ENCODE measurements around the gene ZNF483. TPM values are rescaled to one million over a fixed set of nuclear protein-coding genes. Genes with fewer than 3 reads are reported as not detected.
"Not testable (repeated sequence)": the region's sequence is repeated elsewhere in the genome, so short reads cannot be mapped to it uniquely, and the experiment has no call there.

ZNF483 gene
- total and polyA plus RNA-seq, 2 donors (not counting 1 experiment from before 2014, with no cell fraction given): 0.70 to 4.3 TPM

DNA sequence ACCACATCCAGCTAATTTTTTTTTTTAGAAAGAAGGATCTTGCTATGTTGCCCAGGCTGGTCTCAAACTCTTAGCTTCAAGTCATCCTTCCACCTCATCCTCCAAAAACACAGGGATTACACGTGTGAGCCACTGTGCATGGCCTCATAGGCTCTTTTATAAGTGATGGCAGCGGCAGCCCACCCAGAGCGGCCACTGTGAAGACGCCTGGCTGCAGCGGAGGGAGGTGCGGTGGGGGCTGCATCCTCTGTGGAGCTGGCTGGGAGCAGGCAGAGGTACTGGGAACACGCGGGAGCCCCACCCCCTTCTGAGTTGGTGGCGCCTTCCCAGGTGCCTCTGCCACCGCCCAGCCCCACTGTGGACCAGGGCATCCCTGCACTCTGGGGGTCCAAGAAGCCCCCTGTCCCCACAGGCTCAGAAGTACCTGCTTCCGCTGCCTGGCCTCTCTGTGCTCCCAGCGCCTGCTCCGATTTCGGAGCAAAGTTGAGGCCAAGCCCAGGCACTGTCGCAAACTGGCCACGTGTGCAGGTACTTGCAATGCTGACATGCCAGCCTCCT, 23.9 kb upstream of the ZNF483 start:
- Histone ChIP-seq H4K20me1 (ENCODE audit: control insufficient read depth, extremely low read depth, insufficient read depth, low read length) (no peaks in the 10 kb centered on the region), H3K4me3 (replicated peaks in 1 of 4; ENCODE audit: control extremely low read depth in 1 of 4, insufficient read depth in 1 of 4, low read depth in 3 of 4, low read length in 4 of 4) (no peak overlapping the region), H3K79me2 (ENCODE audit: control insufficient read depth, insufficient read depth, low read length) (no peaks in the 10 kb centered on the region), H3K27ac (ENCODE audit: insufficient read depth, low read length) (no peak overlapping the region), H3K9me3 (ENCODE audit: control insufficient read depth, insufficient read depth, low read depth, low read length) (no peaks in the 10 kb centered on the region), H2AFZ (ENCODE audit: low read length) (no peak overlapping the region), H3K36me3 (ENCODE audit: control insufficient read depth, insufficient read depth, low read length) (no peaks in the 10 kb centered on the region), H3K9ac (ENCODE audit: insufficient read depth, low read length) (no peak overlapping the region), H3K4me2 (ENCODE audit: extremely low read depth, insufficient read depth, low read length) (no peak overlapping the region), H3K4me1 (ENCODE audit: control insufficient read depth, extremely low read depth, insufficient read depth, low read length) (no peaks in the 10 kb centered on the region), H3K27me3 (ENCODE audit: control insufficient read depth, insufficient read depth, low read length) (no peaks in the 10 kb centered on the region)
- no peak for TF ChIP-seq EZH2 (IDR thresholded peaks at IDR 0.05; ENCODE audit: low read length, missing control alignments)
- TF ChIP-seq, protein P1, sequence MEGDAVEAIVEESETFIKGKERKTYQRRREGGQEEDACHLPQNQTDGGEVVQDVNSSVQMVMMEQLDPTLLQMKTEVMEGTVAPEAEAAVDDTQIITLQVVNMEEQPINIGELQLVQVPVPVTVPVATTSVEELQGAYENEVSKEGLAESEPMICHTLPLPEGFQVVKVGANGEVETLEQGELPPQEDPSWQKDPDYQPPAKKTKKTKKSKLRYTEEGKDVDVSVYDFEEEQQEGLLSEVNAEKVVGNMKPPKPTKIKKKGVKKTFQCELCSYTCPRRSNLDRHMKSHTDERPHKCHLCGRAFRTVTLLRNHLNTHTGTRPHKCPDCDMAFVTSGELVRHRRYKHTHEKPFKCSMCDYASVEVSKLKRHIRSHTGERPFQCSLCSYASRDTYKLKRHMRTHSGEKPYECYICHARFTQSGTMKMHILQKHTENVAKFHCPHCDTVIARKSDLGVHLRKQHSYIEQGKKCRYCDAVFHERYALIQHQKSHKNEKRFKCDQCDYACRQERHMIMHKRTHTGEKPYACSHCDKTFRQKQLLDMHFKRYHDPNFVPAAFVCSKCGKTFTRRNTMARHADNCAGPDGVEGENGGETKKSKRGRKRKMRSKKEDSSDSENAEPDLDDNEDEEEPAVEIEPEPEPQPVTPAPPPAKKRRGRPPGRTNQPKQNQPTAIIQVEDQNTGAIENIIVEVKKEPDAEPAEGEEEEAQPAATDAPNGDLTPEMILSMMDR (conservative IDR thresholded peaks at IDR 0.05 in 1 of 2, IDR thresholded peaks at IDR 0.05 in 1 of 2; ENCODE audit: low read depth in 1 of 2, low read length in 2 of 2): no peak
- no peak for DNase-seq (ENCODE audit: low read depth in 2 of 2)

DNA sequence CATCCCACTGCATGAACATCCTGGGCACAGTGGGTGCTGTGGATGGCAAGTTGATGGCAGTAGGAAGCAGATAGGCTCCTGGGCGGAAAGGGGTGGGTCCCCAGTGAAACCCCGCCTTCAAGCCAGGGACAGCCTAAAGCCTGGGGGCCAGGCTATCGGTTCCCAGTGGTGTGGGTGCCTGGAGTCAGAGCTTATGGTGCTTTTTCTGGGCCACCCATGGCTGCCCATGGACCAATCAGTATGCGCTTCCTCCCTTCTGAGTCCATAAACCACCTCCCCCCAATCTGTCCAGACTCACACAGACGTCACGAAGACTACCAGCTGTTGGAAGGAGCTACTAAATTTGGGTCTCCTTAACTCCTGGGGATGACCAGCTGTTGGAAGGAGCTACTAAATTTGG, 23.3 kb upstream of the ZNF483 start:
- Histone ChIP-seq H2AFZ (ENCODE audit: low read length) (no peak overlapping the region), H3K4me2 (ENCODE audit: extremely low read depth, insufficient read depth, low read length) (no peak overlapping the region), H4K20me1 (ENCODE audit: control insufficient read depth, extremely low read depth, insufficient read depth, low read length) (no peaks in the 10 kb centered on the region), H3K27me3 (ENCODE audit: control insufficient read depth, insufficient read depth, low read length) (no peaks in the 10 kb centered on the region), H3K9me3 (ENCODE audit: control insufficient read depth, insufficient read depth, low read depth, low read length) (no peaks in the 10 kb centered on the region), H3K9ac (ENCODE audit: insufficient read depth, low read length) (no peak overlapping the region), H3K36me3 (ENCODE audit: control insufficient read depth, insufficient read depth, low read length) (no peaks in the 10 kb centered on the region), H3K79me2 (ENCODE audit: control insufficient read depth, insufficient read depth, low read length) (no peaks in the 10 kb centered on the region), H3K4me3 (replicated peaks in 1 of 4; ENCODE audit: control extremely low read depth in 1 of 4, insufficient read depth in 1 of 4, low read depth in 3 of 4, low read length in 4 of 4) (no peak overlapping the region), H3K27ac (ENCODE audit: insufficient read depth, low read length) (no peak overlapping the region), H3K4me1 (ENCODE audit: control insufficient read depth, extremely low read depth, insufficient read depth, low read length) (no peaks in the 10 kb centered on the region)
- no peak for TF ChIP-seq EZH2 (IDR thresholded peaks at IDR 0.05; ENCODE audit: low read length, missing control alignments)
- TF ChIP-seq, protein P1 (conservative IDR thresholded peaks at IDR 0.05 in 1 of 2, IDR thresholded peaks at IDR 0.05 in 1 of 2; ENCODE audit: low read depth in 1 of 2, low read length in 2 of 2): no peak
- no peak for DNase-seq (ENCODE audit: low read depth in 2 of 2)

DNA sequence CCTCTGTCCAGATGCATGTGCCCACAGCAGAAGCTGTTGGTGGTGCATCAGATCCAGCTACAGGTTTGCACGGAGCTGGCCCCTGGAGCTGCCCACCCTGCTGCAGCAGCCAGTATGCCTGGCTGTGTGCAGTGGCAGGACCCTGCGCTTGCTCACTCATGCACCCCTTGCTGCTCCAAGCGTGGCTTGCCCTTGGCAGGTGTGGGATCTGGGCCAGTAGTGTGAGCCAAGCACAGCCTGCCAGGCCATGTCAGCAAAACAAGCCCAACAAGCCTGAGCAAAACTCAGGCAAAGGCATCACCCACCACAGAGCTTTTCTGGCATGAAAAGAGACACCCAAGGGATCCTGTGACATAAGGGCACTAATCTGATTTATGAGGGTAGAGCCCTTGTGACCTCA, 22.5 kb upstream of the ZNF483 start:
- DNase-seq (ENCODE audit: low read depth in 2 of 2): no peak
- Histone ChIP-seq H3K4me1 (ENCODE audit: control insufficient read depth, extremely low read depth, insufficient read depth, low read length) (no peaks in the 10 kb centered on the region), H2AFZ (ENCODE audit: low read length) (no peak overlapping the region), H3K4me2 (ENCODE audit: extremely low read depth, insufficient read depth, low read length) (no peak overlapping the region), H3K9ac (ENCODE audit: insufficient read depth, low read length) (no peak overlapping the region), H3K9me3 (ENCODE audit: control insufficient read depth, insufficient read depth, low read depth, low read length) (no peaks in the 10 kb centered on the region), H3K27ac (ENCODE audit: insufficient read depth, low read length) (no peak overlapping the region), H3K36me3 (ENCODE audit: control insufficient read depth, insufficient read depth, low read length) (no peaks in the 10 kb centered on the region), H3K79me2 (ENCODE audit: control insufficient read depth, insufficient read depth, low read length) (no peaks in the 10 kb centered on the region), H4K20me1 (ENCODE audit: control insufficient read depth, extremely low read depth, insufficient read depth, low read length) (no peaks in the 10 kb centered on the region), H3K27me3 (ENCODE audit: control insufficient read depth, insufficient read depth, low read length) (no peaks in the 10 kb centered on the region), H3K4me3 (replicated peaks in 1 of 4; ENCODE audit: control extremely low read depth in 1 of 4, insufficient read depth in 1 of 4, low read depth in 3 of 4, low read length in 4 of 4) (no peak overlapping the region)
- TF ChIP-seq, protein P1 (conservative IDR thresholded peaks at IDR 0.05 in 1 of 2, IDR thresholded peaks at IDR 0.05 in 1 of 2; ENCODE audit: low read depth in 1 of 2, low read length in 2 of 2): no peak
- no peak for TF ChIP-seq EZH2 (IDR thresholded peaks at IDR 0.05; ENCODE audit: low read length, missing control alignments)

DNA sequence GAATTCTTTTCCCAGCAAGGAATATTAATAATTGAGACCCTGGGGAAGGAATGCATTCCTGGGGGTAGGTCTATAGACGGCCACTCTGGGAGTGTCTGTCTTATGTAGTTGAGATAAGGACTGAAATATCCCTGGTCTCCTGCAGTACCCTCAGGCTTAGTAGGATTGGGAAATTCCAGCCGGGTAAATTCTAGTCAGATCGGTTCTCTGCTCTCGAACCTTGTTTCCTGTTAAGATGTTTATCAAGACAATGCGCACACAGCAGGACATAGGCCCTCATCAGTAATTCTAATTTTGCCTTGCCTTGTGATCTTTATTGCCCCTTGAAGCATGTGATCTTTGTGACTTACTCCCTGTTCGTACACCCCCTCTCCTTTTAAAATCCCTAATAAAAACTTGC, 13.4 kb upstream of the ZNF483 start:
- H3K9ac ChIP-seq (ENCODE audit: insufficient read depth, low read length); H3K27ac ChIP-seq (ENCODE audit: insufficient read depth, low read length); H3K4me3 ChIP-seq (replicated peaks in 1 of 4; ENCODE audit: control extremely low read depth in 1 of 4, insufficient read depth in 1 of 4, low read depth in 3 of 4, low read length in 4 of 4); H3K27me3 ChIP-seq (ENCODE audit: control insufficient read depth, insufficient read depth, low read length); DNase-seq (ENCODE audit: low read depth in 2 of 2); H3K79me2 ChIP-seq (ENCODE audit: control insufficient read depth, insufficient read depth, low read length); H2AFZ ChIP-seq (ENCODE audit: low read length); H3K36me3 ChIP-seq (ENCODE audit: control insufficient read depth, insufficient read depth, low read length); H3K9me3 ChIP-seq (ENCODE audit: control insufficient read depth, insufficient read depth, low read depth, low read length); H3K4me2 ChIP-seq (ENCODE audit: extremely low read depth, insufficient read depth, low read length); H3K4me1 ChIP-seq (ENCODE audit: control insufficient read depth, extremely low read depth, insufficient read depth, low read length); H4K20me1 ChIP-seq (ENCODE audit: control insufficient read depth, extremely low read depth, insufficient read depth, low read length): not testable (repeated sequence)

Measured in fibroblast of lung (primary cell).